HL-60 (cell line): ENCODE results near the gene DERL2.

Experiments
- DNase-seq, 2 experiments: peaks; one replicate each; pipeline ENCODE4 v3.0.0-alpha.2; 2010 to 2020; ENCODE audit warnings: low read depth in 1 of 2, low spot score in 1 of 2
- H3K27ac ChIP-seq: fragments of 250-450 bp; sonication (Bioruptor Pico); replicated peaks from 2 replicates; pipeline ENCODE4 v1.5.1; 2020; ENCODE audit warnings: mild to moderate bottlenecking, moderate library complexity
- H3K27me3 ChIP-seq: fragments of 250-450 bp; sonication (Bioruptor Pico); 2 replicates; pipeline ENCODE4 v1.5.1; 2021; ENCODE audit warnings: mild to moderate bottlenecking, moderate library complexity; ENCODE audit not compliant: insufficient read depth, poor library complexity, severe bottlenecking
- H3K4me3 ChIP-seq: replicated peaks from 2 replicates; pipeline ENCODE4 v1.5.1; 2011; ENCODE audit warnings: mild to moderate bottlenecking, control low read depth, low read length; ENCODE audit not compliant: insufficient read depth
- CTCF ChIP-seq: IDR thresholded peaks from one replicate; pipeline ENCODE4 v1.5.1; 2011; ENCODE audit warnings: low read length, control low read depth, inconsistent platforms; ENCODE audit not compliant: insufficient read depth
- GABPA ChIP-seq: IDR thresholded peaks from 2 replicates; pipeline ENCODE4 v1.6.1; 2012; ENCODE audit warnings: low read depth
- POLR2AphosphoS5 ChIP-seq: IDR thresholded peaks from 2 replicates; pipeline ENCODE4 v1.6.1; 2012; ENCODE audit warnings: low read depth
- REST ChIP-seq: IDR thresholded peaks from 2 replicates; pipeline ENCODE4 v1.6.1; 2012; ENCODE audit warnings: low read depth; ENCODE audit not compliant: insufficient replicate concordance
- SPI1 ChIP-seq: IDR thresholded peaks from 2 replicates; pipeline ENCODE4 v1.6.1; 2012; ENCODE audit warnings: low read depth, mild to moderate bottlenecking, borderline replicate concordance

The DERL2 gene

GRCh38 chr17:5443728-5444127, 42.2 kb downstream of the DERL2 start:
- no peak for DNase-seq
- Histone ChIP-seq H3K27ac (no peak overlapping the region), H3K4me3 (no peak overlapping the region), H3K27me3 (no peaks in the 10 kb centered on the region)
- no peak for TF ChIP-seq CTCF
- no peak for TF ChIP-seq SPI1

GRCh38 chr17:5439446-5439764, 46.6 kb downstream of the DERL2 start:
- peak overlapping the region; percentile 61 for H3K27ac ChIP-seq
- no peak overlapping the region for H3K4me3 ChIP-seq
- H3K27me3 ChIP-seq: no peaks in the 10 kb centered on the region
- DNase-seq: no peak
- TF ChIP-seq GABPA: no peak
- no peak for TF ChIP-seq REST
- TF ChIP-seq SPI1: no peak
- no peak for TF ChIP-seq CTCF
- no peak for TF ChIP-seq POLR2AphosphoS5

- TF ChIP-seq SPI1: no peak
- TF ChIP-seq CTCF: peak; percentile 52
- TF ChIP-seq REST: no peak
- TF ChIP-seq GABPA: peak; percentile 70
- no peak for TF ChIP-seq POLR2AphosphoS5
- Histone ChIP-seq H3K27ac (peak within 1 kb of the TSS; percentile 61), H3K4me3 (peak within 1 kb of the TSS; percentile 64), H3K27me3 (no peaks in the 10 kb centered on the region)
- DNase-seq: peak; percentile 74 to 80
Measured at GRCh38 chr17:5438716-5439445, 47.1 kb downstream of the DERL2 start, which contains the start of gene C1QBP. TSS of gene C1QBP (minus strand) at chr17:5439155. CDS start at chr17:5439073, 82 bp downstream.

- Histone ChIP-seq H3K4me3 (peak overlapping the region; percentile 64), H3K27me3 (no peaks in the 10 kb centered on the region), H3K27ac (peak overlapping the region; percentile 61)
- TF ChIP-seq REST (no peak), GABPA (no peak), POLR2AphosphoS5 (no peak), CTCF (no peak), SPI1 (no peak)
- DNase-seq: no peak
Measured at GRCh38 chr17:5437721-5438317, 48.2 kb downstream of the DERL2 start.
